Measurements from ENCODE around the gene TSPAN7.

Gene TSPAN7

GRCh38 chrX:38610849-38611248 is 49.5 kb downstream of the TSPAN7 start:
- no peak for FAIRE-seq
- TF ChIP-seq POLR2A (IDR thresholded peaks at IDR 0.05; ENCODE audit: low read depth, low read length): no peak
- no peak for DNase-seq (ENCODE audit: insufficient read length, low spot score)

- FAIRE-seq (no peak), DNase-seq (ENCODE audit: insufficient read length, low spot score) (no peak)
- TF ChIP-seq POLR2A (IDR thresholded peaks at IDR 0.05; ENCODE audit: low read depth, low read length): no peak
These were observed 50.9 kb downstream of the TSPAN7 start for GRCh38 chrX:38612281-38612680.

GRCh38 chrX:38614485-38614884 is 53.1 kb downstream of the TSPAN7 start:
- FAIRE-seq: no peak
- no peak for DNase-seq (ENCODE audit: insufficient read length, low spot score)
- TF ChIP-seq POLR2A (IDR thresholded peaks at IDR 0.05; ENCODE audit: low read depth, low read length): no peak

GRCh38 chrX:38616904-38617303 is 55.6 kb downstream of the TSPAN7 start:
- FAIRE-seq: no peak
- no peak for DNase-seq (ENCODE audit: insufficient read length, low spot score)
- TF ChIP-seq POLR2A (IDR thresholded peaks at IDR 0.05; ENCODE audit: low read depth, low read length): no peak

- no peak for TF ChIP-seq POLR2A (IDR thresholded peaks at IDR 0.05; ENCODE audit: low read depth, low read length)
- FAIRE-seq (no peak), DNase-seq (ENCODE audit: insufficient read length, low spot score) (no peak)
These were observed 56.8 kb downstream of the TSPAN7 start for GRCh38 chrX:38618180-38618579.

- no peak for TF ChIP-seq POLR2A (IDR thresholded peaks at IDR 0.05; ENCODE audit: low read depth, low read length)
- DNase-seq (ENCODE audit: insufficient read length, low spot score) (no peak), FAIRE-seq (no peak)
These were observed 59.3 kb downstream of the TSPAN7 start for GRCh38 chrX:38620623-38621022.

GRCh38 chrX:38626296-38626695 is 65.0 kb downstream of the TSPAN7 start:
- TF ChIP-seq POLR2A (IDR thresholded peaks at IDR 0.05; ENCODE audit: low read depth, low read length): no peak
- DNase-seq (ENCODE audit: insufficient read length, low spot score): no peak
- FAIRE-seq: no peak

- no peak for TF ChIP-seq POLR2A (IDR thresholded peaks at IDR 0.05; ENCODE audit: low read depth, low read length)
- no peak for DNase-seq (ENCODE audit: insufficient read length, low spot score)
- FAIRE-seq: no peak
These were observed 66.3 kb downstream of the TSPAN7 start for GRCh38 chrX:38627683-38628082.

- no peak for TF ChIP-seq POLR2A (IDR thresholded peaks at IDR 0.05; ENCODE audit: low read depth, low read length)
- DNase-seq (ENCODE audit: insufficient read length, low spot score) (no peak), FAIRE-seq (no peak)
These were observed 67.2 kb downstream of the TSPAN7 start for GRCh38 chrX:38628587-38628986.

- no peak for FAIRE-seq
- DNase-seq (ENCODE audit: insufficient read length, low spot score): no peak
- no peak for TF ChIP-seq POLR2A (IDR thresholded peaks at IDR 0.05; ENCODE audit: low read depth, low read length)
These were observed 71.2 kb downstream of the TSPAN7 start for GRCh38 chrX:38632516-38632915.

GRCh38 chrX:38634665-38635064 is 73.3 kb downstream of the TSPAN7 start:
- DNase-seq (ENCODE audit: insufficient read length, low spot score) (no peak), FAIRE-seq (no peak)
- TF ChIP-seq POLR2A (IDR thresholded peaks at IDR 0.05; ENCODE audit: low read depth, low read length): no peak

GRCh38 chrX:38636949-38637819 is 75.8 kb downstream of the TSPAN7 start:
- TF ChIP-seq POLR2A (IDR thresholded peaks at IDR 0.05; ENCODE audit: low read depth, low read length): no peak
- FAIRE-seq (no peak), DNase-seq (ENCODE audit: insufficient read length, low spot score) (no peak)

GRCh38 chrX:38638952-38639529 is 77.7 kb downstream of the TSPAN7 start:
- DNase-seq (ENCODE audit: insufficient read length, low spot score): no peak
- no peak for TF ChIP-seq POLR2A (IDR thresholded peaks at IDR 0.05; ENCODE audit: low read depth, low read length)
- no peak for FAIRE-seq

GRCh38 chrX:38639730-38640129 is 78.4 kb downstream of the TSPAN7 start:
- DNase-seq (ENCODE audit: insufficient read length, low spot score) (no peak), FAIRE-seq (no peak)
- TF ChIP-seq POLR2A (IDR thresholded peaks at IDR 0.05; ENCODE audit: low read depth, low read length): no peak

- FAIRE-seq: no peak
- TF ChIP-seq POLR2A (IDR thresholded peaks at IDR 0.05; ENCODE audit: low read depth, low read length): no peak
These were observed 79.9 kb downstream of the TSPAN7 start for GRCh38 chrX:38641197-38641596.

More at GRCh38 chrX:38641197-38641596, 79.9 kb downstream of the TSPAN7 start:
- no peak for DNase-seq (ENCODE audit: insufficient read length, low spot score)

Measured in H54 (cell line).